ENCODE measurements around the gene ATE1.
"Not testable (repeated sequence)": the region's sequence is repeated elsewhere in the genome, so short reads cannot be mapped to it uniquely, and the experiment has no call there.

Gene ATE1

DNA sequence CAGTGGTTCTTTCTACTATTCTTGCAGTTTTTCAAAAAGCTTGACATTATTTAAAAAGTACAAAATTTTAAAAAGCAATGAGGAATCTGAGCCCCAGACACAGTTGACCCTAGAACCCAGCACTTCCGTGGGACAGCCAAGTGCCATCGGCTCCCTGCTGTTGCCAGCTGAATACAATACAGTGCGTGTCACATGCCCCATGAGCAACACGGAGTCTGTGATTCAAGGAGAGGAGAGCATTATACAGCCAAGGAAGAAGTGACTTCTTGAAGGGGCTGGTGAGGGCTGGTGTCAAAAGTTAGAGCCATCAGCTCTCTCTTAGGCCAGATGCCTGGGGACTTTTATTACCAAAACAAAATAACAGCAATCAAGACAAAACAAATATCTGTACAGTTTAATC, 206.6 kb downstream of the ATE1 start:
- in situ Hi-C loops (cut with HindIII; ENCODE audit: low pct_unique_long_range_greater_than_20kb, low sequenced_read_pairs), result no loop called here
- no peak for TF ChIP-seq JUND (IDR thresholded peaks at IDR 0.05; ENCODE audit: low read depth)
- DNase-seq (ENCODE audit: low read depth in 1 of 2, low spot score in 1 of 2), result no peak

DNA sequence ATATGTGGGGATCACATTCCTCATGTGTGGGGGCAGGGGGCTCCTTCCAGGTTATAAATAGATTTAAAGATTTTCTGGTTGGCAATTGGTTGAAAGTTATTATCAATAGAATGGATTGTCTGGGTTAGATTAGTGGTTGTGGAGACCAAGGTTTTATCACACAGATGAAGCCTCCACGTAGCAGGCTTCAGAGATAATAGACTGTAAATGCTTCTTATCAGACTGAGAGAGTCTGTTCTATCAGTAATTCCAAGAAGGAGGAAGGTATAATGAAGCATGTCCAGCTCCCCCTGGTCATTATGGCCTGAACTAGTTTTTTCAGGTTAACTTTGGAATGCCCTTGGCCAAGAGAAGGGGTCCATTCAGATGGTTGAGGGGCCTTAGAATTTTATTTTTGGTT, 211.9 kb downstream of the ATE1 start:
- DNase-seq (ENCODE audit: low read depth in 1 of 2, low spot score in 1 of 2), result no peak
- in situ Hi-C loops (cut with HindIII; ENCODE audit: low pct_unique_long_range_greater_than_20kb, low sequenced_read_pairs), result no loop called here
- no peak for TF ChIP-seq JUND (IDR thresholded peaks at IDR 0.05; ENCODE audit: low read depth)

GRCh38 chr10:121715076-121715475, 212.8 kb downstream of the ATE1 start:
- no peak for TF ChIP-seq JUND (IDR thresholded peaks at IDR 0.05; ENCODE audit: low read depth)
- DNase-seq (ENCODE audit: low read depth in 1 of 2, low spot score in 1 of 2), result no peak
- in situ Hi-C loops (cut with HindIII; ENCODE audit: low pct_unique_long_range_greater_than_20kb, low sequenced_read_pairs), result no loop called here

- DNase-seq (ENCODE audit: low read depth in 1 of 2, low spot score in 1 of 2), result no peak
- no peak for TF ChIP-seq JUND (IDR thresholded peaks at IDR 0.05; ENCODE audit: low read depth)
- in situ Hi-C loops (cut with HindIII; ENCODE audit: low pct_unique_long_range_greater_than_20kb, low sequenced_read_pairs), result no loop called here
These were observed 214.3 kb downstream of the ATE1 start for GRCh38 chr10:121713486-121713885.

DNA sequence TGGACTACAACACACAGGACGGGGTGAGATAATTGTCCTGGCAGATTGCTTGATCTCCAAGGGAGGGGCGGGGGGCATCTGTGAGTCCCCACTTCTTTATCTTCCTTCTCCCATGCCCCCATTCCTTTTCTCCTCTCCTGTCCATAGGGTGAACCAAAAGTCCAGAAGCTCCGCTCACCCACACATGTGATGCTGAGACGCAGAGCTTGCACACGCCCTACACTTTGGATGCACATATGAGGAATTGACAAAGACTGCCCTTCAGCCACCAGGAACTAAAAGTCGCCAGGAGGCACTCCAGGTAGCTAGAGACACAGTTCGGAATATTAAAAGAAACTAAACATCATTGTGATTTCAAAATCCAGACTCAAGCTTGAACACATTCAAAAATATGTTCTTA, 216.9 kb downstream of the ATE1 start:
- TF ChIP-seq JUND (IDR thresholded peaks at IDR 0.05; ENCODE audit: low read depth), result no peak
- DNase-seq (ENCODE audit: low read depth in 1 of 2, low spot score in 1 of 2), result no peak
- in situ Hi-C loops (cut with HindIII; ENCODE audit: low pct_unique_long_range_greater_than_20kb, low sequenced_read_pairs), result no loop called here

DNA sequence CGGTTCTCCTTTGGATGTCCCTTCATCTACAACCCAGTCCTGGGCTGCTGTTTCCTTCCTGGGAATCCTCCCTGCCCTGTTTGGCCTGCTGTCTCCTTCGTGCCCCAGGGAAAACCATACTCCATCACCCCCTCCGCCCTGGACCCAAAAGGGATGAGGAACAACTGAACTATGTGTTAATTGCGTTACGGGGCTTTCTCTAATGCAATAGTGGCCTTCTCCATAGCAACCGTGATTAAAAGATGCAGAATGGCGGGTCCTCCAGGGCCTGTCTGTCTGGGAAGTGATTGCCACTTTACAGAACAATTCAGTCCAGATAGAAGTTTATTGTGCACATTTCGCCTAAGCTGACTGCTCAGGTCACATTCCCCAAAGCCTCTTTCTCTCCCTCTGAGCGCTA, 217.6 kb downstream of the ATE1 start:
- DNase-seq (ENCODE audit: low read depth in 1 of 2, low spot score in 1 of 2), result no peak
- in situ Hi-C loops (cut with HindIII; ENCODE audit: low pct_unique_long_range_greater_than_20kb, low sequenced_read_pairs), result no loop called here
- no peak for TF ChIP-seq JUND (IDR thresholded peaks at IDR 0.05; ENCODE audit: low read depth)

GRCh38 chr10:121709675-121710073, 218.2 kb downstream of the ATE1 start:
- in situ Hi-C loops (cut with HindIII; ENCODE audit: low pct_unique_long_range_greater_than_20kb, low sequenced_read_pairs), result no loop called here
- DNase-seq (ENCODE audit: low read depth in 1 of 2, low spot score in 1 of 2), result no peak
- TF ChIP-seq JUND (IDR thresholded peaks at IDR 0.05; ENCODE audit: low read depth), result no peak

DNA sequence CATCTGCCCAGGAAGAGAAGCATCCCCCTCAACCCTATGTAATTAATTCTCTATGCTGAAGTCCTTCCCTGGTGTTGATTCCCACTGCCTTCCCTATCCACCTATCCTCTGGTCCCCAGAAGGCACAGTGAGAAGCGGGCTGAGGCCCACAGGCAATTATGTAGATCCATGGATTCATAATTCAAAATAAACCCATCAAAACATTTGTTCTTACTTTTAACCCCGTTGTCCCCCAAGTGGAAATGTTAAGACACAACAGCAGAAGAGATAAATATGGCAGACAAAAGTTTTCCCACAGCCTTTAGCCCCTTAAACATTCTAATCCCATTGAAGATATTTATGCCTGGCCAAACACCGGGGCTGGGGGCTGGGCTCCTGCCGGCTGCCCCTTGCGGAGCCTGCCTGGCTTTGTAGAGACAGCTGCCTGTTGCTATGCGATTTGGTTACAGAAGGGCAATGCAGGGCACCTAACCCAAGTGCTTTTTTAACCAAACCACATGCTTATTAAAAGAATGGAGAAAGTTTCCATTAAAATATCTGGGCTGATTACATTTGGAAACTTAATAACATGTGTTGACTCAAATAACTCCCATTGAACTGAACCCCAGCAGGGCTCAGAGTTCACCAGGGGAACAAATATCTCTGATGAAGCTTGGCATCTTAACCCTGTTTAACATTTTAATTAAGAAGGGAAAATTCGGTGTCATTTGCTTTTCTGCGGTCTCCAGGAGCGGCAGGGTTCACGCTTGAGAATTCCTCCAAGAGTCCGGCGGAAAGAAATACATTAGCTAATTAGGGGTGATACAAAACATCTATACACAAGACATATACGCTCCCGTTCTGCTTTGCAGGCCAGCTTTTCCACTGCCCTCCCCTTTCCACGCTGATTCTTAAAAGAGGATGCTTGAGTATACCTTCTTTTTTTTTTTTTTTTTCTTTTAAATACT, 218.8 kb downstream of the ATE1 start:
- no peak for TF ChIP-seq JUND (IDR thresholded peaks at IDR 0.05; ENCODE audit: low read depth)
- in situ Hi-C loops (cut with HindIII; ENCODE audit: low pct_unique_long_range_greater_than_20kb, low sequenced_read_pairs), result no loop called here
- no peak for DNase-seq (ENCODE audit: low read depth in 1 of 2, low spot score in 1 of 2)

GRCh38 chr10:121702351-121703320, 225.2 kb downstream of the ATE1 start:
- no peak for DNase-seq (ENCODE audit: low read depth in 1 of 2, low spot score in 1 of 2)
- TF ChIP-seq JUND (IDR thresholded peaks at IDR 0.05; ENCODE audit: low read depth), result no peak
- in situ Hi-C loops (cut with HindIII; ENCODE audit: low pct_unique_long_range_greater_than_20kb, low sequenced_read_pairs), result no loop called here

- no peak for DNase-seq (ENCODE audit: low read depth in 1 of 2, low spot score in 1 of 2)
- in situ Hi-C loops (cut with HindIII; ENCODE audit: low pct_unique_long_range_greater_than_20kb, low sequenced_read_pairs), result no loop called here
- no peak for TF ChIP-seq JUND (IDR thresholded peaks at IDR 0.05; ENCODE audit: low read depth)
These were observed 227.4 kb downstream of the ATE1 start for GRCh38 chr10:121700416-121700815.

GRCh38 chr10:121699703-121700102, 228.1 kb downstream of the ATE1 start:
- DNase-seq (ENCODE audit: low read depth in 1 of 2, low spot score in 1 of 2); in situ Hi-C loops (cut with HindIII; ENCODE audit: low pct_unique_long_range_greater_than_20kb, low sequenced_read_pairs): not testable (repeated sequence)

GRCh38 chr10:121698902-121699301, 228.9 kb downstream of the ATE1 start:
- TF ChIP-seq JUND (IDR thresholded peaks at IDR 0.05; ENCODE audit: low read depth), result no peak
- in situ Hi-C loops (cut with HindIII; ENCODE audit: low pct_unique_long_range_greater_than_20kb, low sequenced_read_pairs), result no loop called here
- DNase-seq (ENCODE audit: low read depth in 1 of 2, low spot score in 1 of 2), result no peak

DNA sequence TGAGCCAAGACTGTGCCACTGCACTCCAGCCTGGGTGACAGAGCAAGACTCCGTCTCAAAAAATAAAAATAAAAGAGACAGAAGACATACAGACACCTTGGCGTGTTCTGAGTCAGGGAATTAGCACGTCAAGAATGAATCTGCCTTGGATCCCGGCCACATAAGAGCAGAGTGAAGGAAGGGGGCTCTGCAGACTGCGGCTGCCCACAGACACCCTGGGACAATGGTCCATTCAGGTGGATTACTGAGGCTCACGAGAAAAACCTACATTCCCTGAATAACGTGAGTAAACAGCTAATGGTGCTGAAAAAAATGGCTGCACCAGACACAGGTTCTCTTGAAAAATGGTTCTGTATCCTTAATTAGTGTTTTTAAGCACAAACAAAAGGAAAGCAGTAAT, 229.5 kb downstream of the ATE1 start:
- no peak for TF ChIP-seq JUND (IDR thresholded peaks at IDR 0.05; ENCODE audit: low read depth)
- DNase-seq (ENCODE audit: low read depth in 1 of 2, low spot score in 1 of 2), result no peak
- in situ Hi-C loops (cut with HindIII; ENCODE audit: low pct_unique_long_range_greater_than_20kb, low sequenced_read_pairs), result no loop called here

Measured in T47D (cell line).